ENCODE measurements around the gene TCF7. TPM values are rescaled to one million over a fixed set of nuclear protein-coding genes. Genes with fewer than 3 reads are reported as not detected.

TCF7 gene
- total RNA-seq, 1 experiment from 2014 or later, result 16.8 TPM

- Mint-ChIP-seq H3K27me3 (ENCODE audit: unreplicated experiment) (no peaks in the 10 kb centered on the region), H3K27ac (ENCODE audit: unreplicated experiment) (no peak overlapping the region), H3K4me3 (ENCODE audit: low read depth, unreplicated experiment) (no peak overlapping the region), H3K4me1 (ENCODE audit: low read depth, unreplicated experiment) (peaks cover 11% of the 10 kb centered on the region), H3K36me3 (ENCODE audit: insufficient read depth, unreplicated experiment) (peaks cover 36% of the 10 kb centered on the region), H3K9me3 (ENCODE audit: low read depth, unreplicated experiment) (no peaks in the 10 kb centered on the region)
- no TSS peak for BruUV-seq (replicated peaks)
- no peak for TF ChIP-seq CTCF (IDR thresholded peaks at IDR 0.05; ENCODE audit: unreplicated experiment)
- intact Hi-C loops (cut with micrococcal nuclease; ENCODE audit: unreplicated experiment), result no loop called here
- CTCF ChIA-PET, result interaction anchor here (0.5 to 1.2 kb wide), 2 partner anchors 11 to 85 kb away, joined by 4 to 7 read pairs; no protein-coding TSS in a partner anchor
- no peak for DNase-seq
Measured at GRCh38 chr5:134130239-134130945, 15.9 kb downstream of the TCF7 start.

- no TSS peak for BruUV-seq (replicated peaks)
- CTCF ChIA-PET, result interaction anchor here (0.8 kb wide), 1 partner anchor 1794 kb away, joined by 3 read pairs; no protein-coding TSS in a partner anchor
- TF ChIP-seq CTCF (IDR thresholded peaks at IDR 0.05; ENCODE audit: unreplicated experiment), result no peak
- Mint-ChIP-seq H3K27ac (ENCODE audit: unreplicated experiment) (no peak overlapping the region), H3K27me3 (ENCODE audit: unreplicated experiment) (no peaks in the 10 kb centered on the region), H3K9me3 (ENCODE audit: low read depth, unreplicated experiment) (no peaks in the 10 kb centered on the region), H3K4me3 (ENCODE audit: low read depth, unreplicated experiment) (no peak overlapping the region), H3K36me3 (ENCODE audit: insufficient read depth, unreplicated experiment) (peaks cover 33% of the 10 kb centered on the region), H3K4me1 (ENCODE audit: low read depth, unreplicated experiment) (peaks cover 3% of the 10 kb centered on the region)
- intact Hi-C loops (cut with micrococcal nuclease; ENCODE audit: unreplicated experiment), result no loop called here
- DNase-seq, result no peak
Measured at GRCh38 chr5:134131165-134131564, 16.7 kb downstream of the TCF7 start.

GRCh38 chr5:134131578-134132350 is 17.3 kb downstream of the TCF7 start:
- no peaks in the 10 kb centered on the region for H3K9me3 Mint-ChIP-seq (ENCODE audit: low read depth, unreplicated experiment)
- no peak for DNase-seq
- no TSS peak for BruUV-seq (replicated peaks)
- H3K27ac Mint-ChIP-seq (ENCODE audit: unreplicated experiment), result no peak overlapping the region
- peaks cover 29% of the 10 kb centered on the region for H3K36me3 Mint-ChIP-seq (ENCODE audit: insufficient read depth, unreplicated experiment)
- intact Hi-C loops (cut with micrococcal nuclease; ENCODE audit: unreplicated experiment), result no loop called here
- H3K27me3 Mint-ChIP-seq (ENCODE audit: unreplicated experiment), result no peaks in the 10 kb centered on the region
- CTCF ChIA-PET, result interaction anchor here (0.6 to 0.8 kb wide), 2 partner anchors 9 to 1793 kb away, joined by 3 read pairs; no protein-coding TSS in a partner anchor
- TF ChIP-seq CTCF (IDR thresholded peaks at IDR 0.05; ENCODE audit: unreplicated experiment), result no peak
- no peaks in the 10 kb centered on the region for H3K4me1 Mint-ChIP-seq (ENCODE audit: low read depth, unreplicated experiment)
- no peak overlapping the region for H3K4me3 Mint-ChIP-seq (ENCODE audit: low read depth, unreplicated experiment)

- TF ChIP-seq CTCF (IDR thresholded peaks at IDR 0.05; ENCODE audit: unreplicated experiment), result no peak
- peaks cover 21% of the 10 kb centered on the region for H3K36me3 Mint-ChIP-seq (ENCODE audit: insufficient read depth, unreplicated experiment)
- intact Hi-C loops (cut with micrococcal nuclease; ENCODE audit: unreplicated experiment), result no loop called here
- no TSS peak for BruUV-seq (replicated peaks)
- H3K4me3 Mint-ChIP-seq (ENCODE audit: low read depth, unreplicated experiment), result no peak overlapping the region
- H3K9me3 Mint-ChIP-seq (ENCODE audit: low read depth, unreplicated experiment), result no peaks in the 10 kb centered on the region
- DNase-seq, result no peak
- no peaks in the 10 kb centered on the region for H3K4me1 Mint-ChIP-seq (ENCODE audit: low read depth, unreplicated experiment)
- no peaks in the 10 kb centered on the region for H3K27me3 Mint-ChIP-seq (ENCODE audit: unreplicated experiment)
- H3K27ac Mint-ChIP-seq (ENCODE audit: unreplicated experiment), result no peak overlapping the region
- CTCF ChIA-PET, result interaction anchor here (0.6 kb wide), 1 partner anchor 8 kb away, joined by 3 read pairs; no protein-coding TSS in a partner anchor
Measured at GRCh38 chr5:134132372-134133187, 18.1 kb downstream of the TCF7 start.
